ENCODE results near the gene NCKAP5. TPM values are rescaled to one million over a fixed set of nuclear protein-coding genes. Genes with fewer than 3 reads are reported as not detected.

The NCKAP5 gene
- total RNA-seq, 4 donors from 2014 or later: 2.7 to 11.7 (median 5.6) TPM

DNA sequence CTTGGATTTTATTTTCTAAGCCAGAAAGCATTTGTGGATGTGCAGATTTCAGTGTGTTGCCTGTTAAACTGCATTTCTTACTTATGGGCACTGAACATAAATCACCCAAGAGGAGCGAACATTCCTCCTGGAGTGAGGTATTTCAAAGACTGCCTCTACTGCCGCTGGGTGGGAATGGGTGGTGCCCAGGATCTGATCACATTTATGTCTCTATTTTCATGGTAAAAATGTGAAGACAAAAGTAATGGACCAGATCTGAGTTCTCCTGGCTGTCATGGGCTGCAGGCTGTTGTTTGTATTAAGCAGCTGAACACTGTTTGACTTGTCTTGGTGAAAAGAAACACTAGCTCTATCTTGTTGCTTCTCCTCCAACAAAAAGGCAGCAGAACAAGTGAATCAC is 251.7 kb downstream of the NCKAP5 start:
- WGBS, 2 donors: 78 to 88% methylated on average over 2 of the region's 2 CpGs

DNA sequence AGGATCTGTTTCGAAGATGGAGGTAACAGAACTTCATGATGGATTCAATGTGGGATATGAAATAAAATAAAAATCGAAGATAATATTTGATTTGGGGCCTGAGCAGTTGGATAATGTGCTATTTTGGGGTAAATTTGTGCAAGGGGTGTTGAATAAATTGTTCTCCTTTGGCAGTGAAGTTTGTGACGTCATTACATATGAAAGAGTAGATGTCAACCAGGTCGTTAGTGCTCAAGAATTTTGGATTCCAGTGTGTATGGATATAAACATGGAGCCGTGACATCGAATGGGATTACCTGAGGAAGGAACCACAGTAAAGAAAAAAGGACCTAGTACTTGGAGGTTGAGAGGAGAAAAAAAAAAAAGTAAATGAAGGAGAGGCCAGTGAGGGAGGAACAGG is 253.0 kb downstream of the NCKAP5 start:
- no peak overlapping the region for H3K4me3 ChIP-seq
- no peak for DNase-seq (ENCODE audit: low spot score in 2 of 2)
- H3K9me3 ChIP-seq: no peaks in the 10 kb centered on the region
- no peak overlapping the region for H3K27ac ChIP-seq
- no peaks in the 10 kb centered on the region for H3K4me1 ChIP-seq
- no peaks in the 10 kb centered on the region for H3K27me3 ChIP-seq
- no peaks in the 10 kb centered on the region for H3K36me3 ChIP-seq
- TF ChIP-seq POLR2A (IDR thresholded peaks at IDR 0.05) (no peak), EP300 (IDR thresholded peaks at IDR 0.05) (no peak)
- TF ChIP-seq, protein P1, sequence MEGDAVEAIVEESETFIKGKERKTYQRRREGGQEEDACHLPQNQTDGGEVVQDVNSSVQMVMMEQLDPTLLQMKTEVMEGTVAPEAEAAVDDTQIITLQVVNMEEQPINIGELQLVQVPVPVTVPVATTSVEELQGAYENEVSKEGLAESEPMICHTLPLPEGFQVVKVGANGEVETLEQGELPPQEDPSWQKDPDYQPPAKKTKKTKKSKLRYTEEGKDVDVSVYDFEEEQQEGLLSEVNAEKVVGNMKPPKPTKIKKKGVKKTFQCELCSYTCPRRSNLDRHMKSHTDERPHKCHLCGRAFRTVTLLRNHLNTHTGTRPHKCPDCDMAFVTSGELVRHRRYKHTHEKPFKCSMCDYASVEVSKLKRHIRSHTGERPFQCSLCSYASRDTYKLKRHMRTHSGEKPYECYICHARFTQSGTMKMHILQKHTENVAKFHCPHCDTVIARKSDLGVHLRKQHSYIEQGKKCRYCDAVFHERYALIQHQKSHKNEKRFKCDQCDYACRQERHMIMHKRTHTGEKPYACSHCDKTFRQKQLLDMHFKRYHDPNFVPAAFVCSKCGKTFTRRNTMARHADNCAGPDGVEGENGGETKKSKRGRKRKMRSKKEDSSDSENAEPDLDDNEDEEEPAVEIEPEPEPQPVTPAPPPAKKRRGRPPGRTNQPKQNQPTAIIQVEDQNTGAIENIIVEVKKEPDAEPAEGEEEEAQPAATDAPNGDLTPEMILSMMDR (IDR thresholded peaks at IDR 0.05): no peak
- 89 to 91% methylated on average over 6 of the region's 6 CpGs for WGBS, 2 donors

More for the DNA sequence above, 251.7 kb downstream of the NCKAP5 start:
- H3K27ac ChIP-seq: no peak overlapping the region
- H3K4me3 ChIP-seq: no peak overlapping the region
- H3K36me3 ChIP-seq: no peaks in the 10 kb centered on the region
- H3K9me3 ChIP-seq: no peaks in the 10 kb centered on the region
- no peaks in the 10 kb centered on the region for H3K27me3 ChIP-seq
- TF ChIP-seq EP300 (IDR thresholded peaks at IDR 0.05) (no peak), POLR2A (IDR thresholded peaks at IDR 0.05) (no peak)
- TF ChIP-seq, protein P1 (IDR thresholded peaks at IDR 0.05): no peak
- DNase-seq (ENCODE audit: low spot score in 2 of 2): no peak
- no peaks in the 10 kb centered on the region for H3K4me1 ChIP-seq

DNA sequence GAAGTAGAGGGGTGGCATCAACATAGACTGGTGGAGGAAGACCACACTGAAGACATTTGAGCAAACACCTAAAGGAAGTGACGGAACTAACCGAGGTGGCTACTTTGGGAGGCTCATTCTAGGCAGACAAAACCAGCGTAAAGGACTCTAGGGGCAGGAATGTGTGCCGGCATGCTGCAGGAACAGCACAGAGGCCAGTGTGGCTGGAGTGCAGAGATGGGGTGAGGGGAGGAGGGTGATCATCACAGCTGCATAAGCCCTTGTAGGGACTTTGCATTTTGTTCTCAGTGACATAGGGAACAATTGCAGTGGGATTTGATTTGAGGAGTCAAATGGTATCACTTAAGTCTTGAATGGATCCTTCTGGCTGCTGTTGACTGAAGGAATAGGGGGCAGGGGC is 253.5 kb downstream of the NCKAP5 start:
- WGBS, 2 donors: 85 to 86% methylated on average over 4 of the region's 4 CpGs
- Histone ChIP-seq H3K27me3 (no peaks in the 10 kb centered on the region), H3K36me3 (no peaks in the 10 kb centered on the region), H3K9me3 (no peaks in the 10 kb centered on the region), H3K4me1 (no peaks in the 10 kb centered on the region), H3K27ac (no peak overlapping the region), H3K4me3 (no peak overlapping the region)
- TF ChIP-seq POLR2A (IDR thresholded peaks at IDR 0.05): no peak
- TF ChIP-seq, protein P1 (IDR thresholded peaks at IDR 0.05): no peak
- no peak for TF ChIP-seq EP300 (IDR thresholded peaks at IDR 0.05)
- DNase-seq (ENCODE audit: low spot score in 2 of 2): no peak

DNA sequence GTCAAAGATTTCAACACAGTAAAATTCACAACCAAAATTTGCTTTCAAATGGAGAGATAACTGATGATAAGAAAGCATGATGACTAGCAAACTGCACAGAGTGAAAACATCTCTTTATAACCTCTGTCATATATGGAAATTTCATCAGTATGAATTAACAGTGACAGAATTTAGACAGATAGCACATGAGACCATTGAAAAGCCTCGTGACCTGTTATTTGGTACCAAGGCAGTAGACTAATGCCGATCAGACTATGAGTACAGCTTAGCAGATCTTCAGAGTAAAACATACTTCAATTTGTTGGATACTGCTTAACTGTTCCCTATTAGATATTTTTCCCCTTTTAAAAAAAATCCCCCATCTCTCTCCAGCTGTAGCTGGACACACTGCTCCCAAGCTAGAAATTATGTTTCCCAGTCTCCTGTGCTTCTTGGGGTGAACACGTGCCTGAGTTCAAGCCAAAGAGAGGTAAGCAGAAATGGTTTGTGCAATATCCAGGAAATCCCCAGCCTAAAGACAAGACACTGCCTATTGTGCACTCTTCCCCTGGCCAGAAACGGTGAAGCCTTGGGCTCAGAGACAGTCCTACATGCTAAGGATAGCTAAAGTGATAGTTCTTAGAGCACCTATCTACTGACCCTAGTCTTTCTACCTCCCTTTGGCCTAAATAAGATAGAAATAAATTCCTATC is 256.1 kb downstream of the NCKAP5 start:
- no peaks in the 10 kb centered on the region for H3K27me3 ChIP-seq
- DNase-seq (ENCODE audit: low spot score in 2 of 2): no peak
- 80 to 81% methylated on average over 4 of the region's 4 CpGs for WGBS, 2 donors
- no peaks in the 10 kb centered on the region for H3K9me3 ChIP-seq
- no peak overlapping the region for H3K27ac ChIP-seq
- no peak for TF ChIP-seq EP300 (IDR thresholded peaks at IDR 0.05)
- TF ChIP-seq POLR2A (IDR thresholded peaks at IDR 0.05): no peak
- TF ChIP-seq, protein P1 (IDR thresholded peaks at IDR 0.05): no peak
- H3K4me3 ChIP-seq: no peak overlapping the region
- no peaks in the 10 kb centered on the region for H3K4me1 ChIP-seq
- H3K36me3 ChIP-seq: no peaks in the 10 kb centered on the region

DNA sequence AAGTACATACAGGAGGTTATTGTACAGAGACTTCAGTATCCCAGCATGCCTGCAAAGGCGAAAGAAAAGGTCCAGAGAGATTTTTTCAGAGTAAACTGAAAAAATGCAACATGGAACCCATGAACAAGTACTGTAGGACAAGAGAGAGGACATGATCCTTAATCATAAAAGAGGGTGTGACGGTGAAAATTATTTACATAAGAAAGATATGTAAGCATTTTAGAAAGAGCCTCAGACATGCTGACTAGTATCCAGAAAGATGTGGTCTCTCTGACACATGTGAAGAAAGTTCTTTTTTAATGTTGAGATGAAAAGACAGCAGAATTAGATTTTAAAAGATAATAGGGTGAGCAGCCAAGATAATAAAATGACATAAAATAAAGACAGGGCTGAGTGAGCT is 262.0 kb downstream of the NCKAP5 start:
- TF ChIP-seq, protein P1 (IDR thresholded peaks at IDR 0.05): no peak
- TF ChIP-seq EP300 (IDR thresholded peaks at IDR 0.05) (no peak), POLR2A (IDR thresholded peaks at IDR 0.05) (no peak)
- Histone ChIP-seq H3K36me3 (no peaks in the 10 kb centered on the region), H3K9me3 (no peaks in the 10 kb centered on the region), H3K4me3 (no peak overlapping the region), H3K4me1 (no peaks in the 10 kb centered on the region), H3K27ac (no peak overlapping the region), H3K27me3 (no peaks in the 10 kb centered on the region)
- WGBS, 2 donors: 78 to 87% methylated on average over 2 of the region's 2 CpGs
- DNase-seq (ENCODE audit: low spot score in 2 of 2): no peak
